NCI-H748 treated with DMSO at 0.1 percent for 48 hours (cell line): ENCODE results near the gene FH.
A peak's percentile ranks its signal among the peaks of the same experiment; 100 is the strongest.

ENCODE experiments used
- DNase-seq: peaks from one replicate; lab custom pipeline; 2025; lab: John Stamatoyannopoulos, UW

FH gene

DNA sequence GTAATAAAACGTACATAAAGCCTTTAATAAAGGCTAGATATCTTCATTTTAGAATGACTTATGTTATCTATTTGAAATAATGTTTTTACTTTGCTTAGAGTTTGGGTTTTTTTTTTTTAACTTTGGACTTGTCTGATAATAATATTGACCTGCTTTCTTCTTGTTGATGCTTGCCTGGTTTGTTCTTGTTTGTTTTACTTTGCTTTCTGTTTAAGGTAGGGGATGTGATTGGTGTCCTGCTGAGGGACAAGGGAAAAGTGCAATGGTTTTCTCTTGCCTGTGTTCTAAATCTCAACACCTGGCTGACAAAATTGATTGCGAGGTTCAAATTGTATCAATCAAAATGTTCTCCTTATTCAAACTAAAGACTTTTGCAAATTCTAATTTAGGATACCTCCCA is 2.2 kb upstream of the FH start:
- DNase-seq: no peak

- no peak for DNase-seq
These were observed 518 bp upstream of the FH start for GRCh38 chr1:241520080-241520465.

DNA sequence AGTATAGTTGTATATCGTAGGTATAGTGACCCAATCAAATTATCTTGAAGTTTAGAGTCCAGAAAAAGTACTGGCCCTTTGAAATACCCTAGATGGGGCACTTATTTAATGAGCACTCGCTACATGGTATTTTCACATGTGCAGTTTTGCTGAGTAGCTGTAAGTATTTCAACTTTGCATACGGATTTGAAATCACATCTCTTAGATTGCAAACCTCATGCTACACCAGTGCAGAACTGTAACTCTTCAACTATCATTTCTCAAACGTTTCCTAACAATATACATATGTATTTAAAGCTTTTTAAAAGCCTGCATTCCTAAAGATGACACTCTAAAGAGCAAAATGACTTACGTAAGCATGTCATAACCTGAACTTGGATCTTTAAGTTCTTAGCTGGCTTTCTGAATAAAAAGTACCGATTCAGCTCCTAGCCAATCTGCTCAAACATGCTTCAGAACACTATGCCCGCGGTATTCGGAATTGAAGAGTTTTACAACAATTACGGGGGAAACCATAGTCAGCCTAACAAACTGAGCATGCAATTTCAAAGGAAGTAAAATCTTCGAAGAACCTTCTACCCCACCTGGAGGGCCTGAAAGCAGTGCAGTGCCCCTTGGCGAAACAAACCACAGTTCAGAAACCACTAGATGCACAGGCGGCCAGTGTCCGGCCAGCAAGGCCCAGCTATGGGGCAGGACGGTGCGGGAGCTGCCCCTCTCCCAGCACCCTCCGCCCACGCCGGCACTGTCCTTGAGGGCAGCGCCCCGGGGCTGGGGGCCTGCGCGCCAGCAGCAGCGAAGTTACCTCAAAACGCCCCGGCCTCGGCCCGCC is 863 bp downstream of the FH start:
- DNase-seq: no peak

GRCh38 chr1:241513378-241513777 is 6.2 kb downstream of the FH start:
- DNase-seq: no peak

- no peak for DNase-seq
These were observed 12.2 kb downstream of the FH start for GRCh38 chr1:241507189-241507863.

GRCh38 chr1:241503444-241503843 is 16.1 kb downstream of the FH start:
- DNase-seq: no peak

DNA sequence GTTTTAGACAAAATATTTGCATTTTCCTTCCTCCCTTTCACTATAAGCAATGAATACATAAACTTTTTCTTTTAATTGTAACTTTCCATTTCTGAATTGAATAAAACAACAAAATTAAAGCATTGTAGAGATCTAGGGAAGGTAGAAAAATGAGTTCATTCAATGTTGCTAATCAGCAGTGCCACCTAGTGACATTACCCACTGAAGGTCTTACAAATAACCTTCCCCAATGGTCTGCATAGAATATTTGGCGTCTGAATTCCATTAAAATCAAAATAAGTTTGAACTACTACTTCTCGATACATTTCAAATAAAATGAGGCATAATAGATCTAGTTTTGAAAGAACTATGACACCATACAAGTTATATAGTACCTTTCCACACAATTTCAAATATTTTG is 19.6 kb downstream of the FH start:
- DNase-seq: peak; percentile 6

DNA sequence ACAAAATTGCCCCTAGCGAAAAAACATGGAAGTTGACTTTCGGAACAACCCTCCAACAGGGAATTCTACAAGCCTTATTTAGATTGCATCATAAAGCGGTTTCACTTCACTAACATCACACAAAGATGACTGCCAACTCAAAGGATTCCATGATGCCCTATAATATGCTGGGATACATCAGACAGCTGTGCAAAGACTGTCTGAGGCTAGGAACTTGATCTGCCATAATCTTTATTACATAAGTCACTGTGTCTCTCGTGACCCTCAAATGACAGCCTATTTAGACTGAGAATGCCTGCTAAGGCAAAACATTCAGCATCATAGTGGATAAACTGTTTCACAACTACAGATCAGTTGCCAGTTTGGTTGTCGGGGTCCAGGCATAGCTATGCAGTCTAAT is 23.8 kb downstream of the FH start:
- DNase-seq: no peak

GRCh38 chr1:241488739-241489138 is 30.8 kb downstream of the FH start:
- DNase-seq: no peak

- no peak for DNase-seq
These were observed 34.0 kb downstream of the FH start for GRCh38 chr1:241485554-241485992.

GRCh38 chr1:241485145-241485544 is 34.4 kb downstream of the FH start:
- no peak for DNase-seq

GRCh38 chr1:241482761-241483250 is 36.7 kb downstream of the FH start:
- DNase-seq: no peak

GRCh38 chr1:241479294-241479693 is 40.3 kb downstream of the FH start:
- DNase-seq: no peak

DNA sequence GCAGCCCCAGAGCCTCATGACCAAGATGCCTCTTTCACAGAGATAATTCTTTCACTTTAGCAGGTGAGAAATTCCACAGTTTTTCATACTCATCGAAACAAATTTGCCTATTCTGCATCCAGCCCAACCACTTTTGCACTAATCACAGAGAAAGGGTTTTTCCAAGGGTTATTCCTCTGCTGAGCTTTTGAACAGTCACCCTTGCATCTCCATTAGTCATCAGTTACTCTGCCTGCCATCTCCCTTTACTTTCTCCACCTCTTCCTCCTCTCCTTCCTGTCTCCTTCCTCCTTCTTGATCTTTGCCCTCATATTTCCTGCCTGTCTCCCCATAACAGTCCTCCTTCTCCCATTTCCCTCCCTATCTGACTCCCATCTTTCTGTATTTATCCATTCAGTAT is 43.9 kb downstream of the FH start:
- DNase-seq: no peak

GRCh38 chr1:241473026-241473425 is 46.5 kb downstream of the FH start:
- DNase-seq: no peak

- DNase-seq: no peak
These were observed 48.5 kb downstream of the FH start for GRCh38 chr1:241470908-241471590.

DNA sequence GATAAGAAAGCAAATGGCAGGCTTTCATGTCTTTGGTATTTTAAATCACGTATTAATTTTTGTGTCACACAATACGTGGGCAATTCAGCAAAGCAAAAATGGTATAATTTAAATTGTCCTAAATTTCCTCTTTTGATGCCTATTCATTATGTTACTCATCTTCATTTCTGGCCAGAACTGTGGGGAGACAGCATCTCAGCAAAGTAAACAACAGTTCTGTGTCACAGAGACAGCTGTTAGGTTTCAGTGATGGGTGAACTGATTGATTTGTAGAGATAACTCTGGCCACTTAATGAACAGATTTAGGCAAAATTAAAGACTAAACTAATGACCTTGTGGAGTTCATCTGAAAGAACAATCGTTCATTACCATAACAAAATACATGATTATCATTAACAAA is 49.2 kb downstream of the FH start:
- no peak for DNase-seq

GRCh38 chr1:241465673-241466072 is 53.9 kb downstream of the FH start:
- DNase-seq: no peak

DNA sequence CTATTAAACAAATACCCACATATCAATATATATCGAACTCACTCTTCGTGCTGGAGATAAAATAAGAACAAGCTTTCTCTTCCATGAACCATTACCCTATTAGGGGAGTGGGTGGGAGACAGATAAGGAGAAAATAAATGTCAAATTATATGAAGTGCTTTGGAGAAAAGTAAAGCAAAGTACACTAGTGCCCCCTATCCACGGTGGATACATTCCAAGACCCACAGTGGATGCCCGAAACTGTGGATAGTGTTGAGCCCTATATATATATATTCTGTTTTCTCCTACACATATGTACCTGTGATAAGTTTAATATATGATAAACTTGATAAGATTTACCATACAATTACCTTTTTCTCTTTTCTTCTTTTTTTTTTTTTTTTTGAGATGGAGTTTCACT is 54.6 kb downstream of the FH start:
- DNase-seq: no peak

DNA sequence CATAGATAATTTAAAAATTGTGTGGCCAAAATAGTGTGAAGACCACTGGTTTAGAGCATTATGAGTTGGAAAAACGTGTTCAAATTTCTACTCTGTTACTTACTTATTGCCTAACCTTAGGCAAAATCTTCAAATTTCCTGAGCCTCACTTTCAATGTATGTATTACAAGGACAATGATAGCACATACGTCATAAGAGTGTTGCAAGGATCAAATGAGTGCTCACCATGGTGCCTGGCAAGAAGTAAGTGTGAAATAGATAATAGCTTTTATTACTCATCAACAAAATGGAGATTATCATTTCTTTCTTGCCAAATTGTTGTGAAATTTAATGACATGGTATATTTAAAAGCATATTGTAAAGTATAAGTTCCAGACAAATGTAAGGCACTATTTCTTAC is 57.2 kb downstream of the FH start:
- no peak for DNase-seq

- no peak for DNase-seq
These were observed 59.3 kb downstream of the FH start for GRCh38 chr1:241460098-241460873.

DNA sequence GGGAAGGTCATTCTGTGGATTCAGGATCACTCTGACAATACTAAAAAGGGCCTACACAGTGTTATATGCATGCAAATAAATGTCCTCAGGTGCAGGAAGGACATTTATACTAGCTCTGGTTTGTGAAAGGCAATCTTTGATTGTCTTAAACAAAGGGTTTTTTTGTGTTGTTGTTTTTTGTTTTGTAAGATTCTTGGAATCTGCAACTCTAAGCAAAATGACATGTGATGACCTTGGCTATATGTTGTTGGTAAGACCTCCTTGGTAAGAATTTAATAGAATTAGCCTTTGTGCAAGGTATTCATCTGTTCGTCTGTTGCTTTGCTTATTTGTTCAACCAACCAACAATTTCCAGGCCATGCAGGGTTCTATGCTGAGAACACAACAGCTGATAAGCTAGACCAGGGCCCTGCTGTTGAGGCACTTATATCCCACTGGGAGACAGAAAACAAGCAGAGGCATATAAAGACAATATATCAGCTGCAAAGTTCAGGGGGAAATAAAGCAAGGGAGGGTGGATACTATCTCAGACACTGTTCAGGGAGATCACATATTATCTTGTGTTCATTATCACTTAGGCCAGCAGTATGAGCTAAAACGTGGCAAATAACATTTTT is 60.3 kb downstream of the FH start:
- no peak for DNase-seq
